Epithelial cell of proximal tubule (primary cell): ENCODE measurements around the gene GSTO2. TPM values are rescaled to one million over a fixed set of nuclear protein-coding genes. Genes with fewer than 3 reads are reported as not detected.

Source experiments
- DNase-seq: peaks from one replicate; pipeline ENCODE4 v3.0.0-alpha.2; 2011; ENCODE audit warnings: low read depth
- H3K4me3 ChIP-seq: 2 replicates; pipeline ENCODE4 v1.5.1; 2011; ENCODE audit warnings: low read depth, mild to moderate bottlenecking, low read length
- total RNA-seq: library from RNA; depleted of rRNA; stranded (reverse); fragments of >200 nt; gene quantifications from 2 replicates; pipeline ENCODE4 v1.2.3, GENCODE V29; 2015
- TF ChIP-seq, protein P1 (sequence below): conservative IDR thresholded peaks from 2 replicates; pipeline ENCODE4 v1.5.1; 2012; ENCODE audit warnings: low read depth, mild to moderate bottlenecking, low read length

The GSTO2 gene
- total RNA-seq, 1 donor from 2014 or later: 9.5 TPM

- TF ChIP-seq, protein P1, sequence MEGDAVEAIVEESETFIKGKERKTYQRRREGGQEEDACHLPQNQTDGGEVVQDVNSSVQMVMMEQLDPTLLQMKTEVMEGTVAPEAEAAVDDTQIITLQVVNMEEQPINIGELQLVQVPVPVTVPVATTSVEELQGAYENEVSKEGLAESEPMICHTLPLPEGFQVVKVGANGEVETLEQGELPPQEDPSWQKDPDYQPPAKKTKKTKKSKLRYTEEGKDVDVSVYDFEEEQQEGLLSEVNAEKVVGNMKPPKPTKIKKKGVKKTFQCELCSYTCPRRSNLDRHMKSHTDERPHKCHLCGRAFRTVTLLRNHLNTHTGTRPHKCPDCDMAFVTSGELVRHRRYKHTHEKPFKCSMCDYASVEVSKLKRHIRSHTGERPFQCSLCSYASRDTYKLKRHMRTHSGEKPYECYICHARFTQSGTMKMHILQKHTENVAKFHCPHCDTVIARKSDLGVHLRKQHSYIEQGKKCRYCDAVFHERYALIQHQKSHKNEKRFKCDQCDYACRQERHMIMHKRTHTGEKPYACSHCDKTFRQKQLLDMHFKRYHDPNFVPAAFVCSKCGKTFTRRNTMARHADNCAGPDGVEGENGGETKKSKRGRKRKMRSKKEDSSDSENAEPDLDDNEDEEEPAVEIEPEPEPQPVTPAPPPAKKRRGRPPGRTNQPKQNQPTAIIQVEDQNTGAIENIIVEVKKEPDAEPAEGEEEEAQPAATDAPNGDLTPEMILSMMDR: no peak
- no peak overlapping the region for H3K4me3 ChIP-seq
- DNase-seq: no peak
Measured at GRCh38 chr10:104317269-104317710, 48.3 kb downstream of the GSTO2 start.

- no peak for DNase-seq
- TF ChIP-seq, protein P1: no peak
- no peak overlapping the region for H3K4me3 ChIP-seq
Measured at GRCh38 chr10:104317726-104318299, 48.8 kb downstream of the GSTO2 start.

DNA sequence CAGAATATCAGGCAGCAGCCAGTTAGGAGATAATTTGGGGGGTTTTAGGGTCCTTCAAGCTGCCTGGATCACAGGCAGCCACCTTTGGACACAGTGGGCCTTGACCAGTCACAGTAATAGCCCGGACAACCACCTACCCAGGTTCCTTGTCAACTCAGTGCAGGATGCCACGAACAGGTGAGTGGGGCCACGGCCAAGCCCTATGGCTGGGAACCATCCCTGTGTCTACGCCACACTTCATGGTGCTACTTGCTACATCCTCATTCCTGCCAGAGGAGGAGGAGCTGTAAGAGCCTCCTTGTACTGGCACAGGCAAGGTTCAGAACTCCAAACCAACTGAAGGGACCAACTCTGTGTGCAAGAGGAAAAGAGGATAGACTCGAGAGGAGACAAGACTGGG lies 49.3 kb downstream of the GSTO2 start:
- TF ChIP-seq, protein P1: no peak
- no peak for DNase-seq
- no peak overlapping the region for H3K4me3 ChIP-seq

- TF ChIP-seq, protein P1: no peak
- H3K4me3 ChIP-seq: no peak overlapping the region
- DNase-seq: no peak
Measured at GRCh38 chr10:104318810-104319741, 50.1 kb downstream of the GSTO2 start.

DNA sequence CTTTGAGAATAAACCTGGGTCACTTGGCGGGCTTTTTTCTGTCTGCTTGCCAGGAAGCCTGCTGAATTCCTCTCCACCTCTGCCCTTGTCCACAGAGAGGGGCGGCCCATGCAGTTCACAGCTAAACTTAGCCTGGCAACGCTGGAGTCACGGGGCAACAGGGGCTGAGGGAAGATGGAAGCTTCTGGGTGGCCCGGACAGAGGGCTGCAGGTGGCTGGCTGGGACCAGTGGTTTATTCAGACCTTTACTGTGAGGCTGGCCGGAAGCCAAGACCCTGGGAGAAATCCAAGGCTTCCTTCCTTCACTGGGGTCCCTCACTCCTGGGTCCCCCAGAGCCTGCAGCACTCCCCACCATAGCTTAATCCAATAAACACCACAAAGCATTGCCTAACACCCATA lies 52.2 kb downstream of the GSTO2 start:
- TF ChIP-seq, protein P1: no peak
- no peak overlapping the region for H3K4me3 ChIP-seq
- DNase-seq: no peak

- no peak for DNase-seq
- TF ChIP-seq, protein P1: no peak
- H3K4me3 ChIP-seq: no peak overlapping the region
Measured at GRCh38 chr10:104321725-104322415, 52.9 kb downstream of the GSTO2 start.
